SK-N-SH treated with all-trans-retinoic acid at 6 μM for 48 hours (cell line): ENCODE measurements around the gene NSD2.

Experiments
- ATAC-seq: fragments of 200-7000 bp; cut with Tn5 transposase; 3 replicates; pipeline ENCODE4 v1.9.1; 2020; ENCODE audit warnings: mild to moderate bottlenecking, moderate library complexity
- ARNTL ChIP-seq: fragments of 450-650 bp; formaldehyde crosslinking; IDR thresholded peaks from 2 replicates; pipeline ENCODE4 v1.5.0; 2020; ENCODE audit warnings: low read depth, mild to moderate bottlenecking, moderate library complexity, borderline replicate concordance
- BACH2 ChIP-seq: fragments of 250-450 bp; sonication (Bioruptor Pico); IDR thresholded peaks from 2 replicates; pipeline ENCODE4 v1.9.0; 2021; ENCODE audit warnings: mild to moderate bottlenecking, borderline replicate concordance
- CSRNP3 ChIP-seq: fragments of 250-450 bp; sonication (Bioruptor Pico); IDR thresholded peaks from 2 replicates; pipeline ENCODE4 v1.5.1; 2021; ENCODE audit warnings: mild to moderate bottlenecking, moderate library complexity
- ESRRG ChIP-seq: fragments of 250-450 bp; sonication (Bioruptor Pico); IDR thresholded peaks from 2 replicates; pipeline ENCODE4 v1.6.1; 2021; ENCODE audit warnings: mild to moderate bottlenecking
- GLIS3 ChIP-seq: fragments of 250-450 bp; sonication (Bioruptor Pico); IDR thresholded peaks from 2 replicates; pipeline ENCODE4 v1.5.0; 2020; ENCODE audit warnings: mild to moderate bottlenecking, moderate library complexity
- ISL1 ChIP-seq: fragments of 250-450 bp; sonication (Bioruptor Pico); IDR thresholded peaks from 2 replicates; pipeline ENCODE4 v2.1.2; 2022; ENCODE audit warnings: mild to moderate bottlenecking, moderate library complexity
- OSR1 ChIP-seq: fragments of 250-450 bp; sonication (Bioruptor Pico); IDR thresholded peaks from 2 replicates; pipeline ENCODE4 v1.8.0; 2022; ENCODE audit warnings: moderate library complexity, mild to moderate bottlenecking, inconsistent platforms
- POU6F1 ChIP-seq: fragments of 250-450 bp; sonication (Bioruptor Pico); IDR thresholded peaks from 2 replicates; pipeline ENCODE4 v1.8.0; 2021; ENCODE audit warnings: low read depth, mild to moderate bottlenecking, moderate library complexity, borderline replicate concordance
- PPARA ChIP-seq: fragments of 250-450 bp; sonication (Bioruptor Pico); IDR thresholded peaks from 2 replicates; pipeline ENCODE4 v1.5.0; 2020; ENCODE audit warnings: mild to moderate bottlenecking, borderline replicate concordance
- RARB ChIP-seq: fragments of 250-450 bp; sonication (Bioruptor Pico); IDR thresholded peaks from 2 replicates; pipeline ENCODE4 v1.8.0; 2021; ENCODE audit warnings: mild to moderate bottlenecking, moderate library complexity
- SNAI2 ChIP-seq: fragments of 250-450 bp; sonication (Bioruptor Pico); IDR thresholded peaks from 2 replicates; pipeline ENCODE4 v1.5.0; 2020; ENCODE audit warnings: mild to moderate bottlenecking, moderate library complexity
- TCF4 ChIP-seq: fragments of 250-450 bp; sonication (Bioruptor Pico); IDR thresholded peaks from 2 replicates; pipeline ENCODE4 v1.8.0; 2021; ENCODE audit warnings: mild to moderate bottlenecking, moderate library complexity, borderline replicate concordance
- ZFP3 ChIP-seq: fragments of 250-450 bp; sonication (Bioruptor Pico); IDR thresholded peaks from 2 replicates; pipeline ENCODE4 v1.5.0; 2020; ENCODE audit warnings: mild to moderate bottlenecking, moderate library complexity
- ZNF565 ChIP-seq: fragments of 450-650 bp; formaldehyde crosslinking; conservative IDR thresholded peaks from 2 replicates; pipeline ENCODE4 v1.5.0; 2020; ENCODE audit warnings: low read depth, mild to moderate bottlenecking, moderate library complexity
- ZNF70 ChIP-seq: fragments of 450-650 bp; formaldehyde crosslinking; IDR thresholded peaks from 2 replicates; pipeline ENCODE4 v1.5.0; 2020; ENCODE audit warnings: mild to moderate bottlenecking, moderate library complexity
- TF ChIP-seq, protein P1 (sequence below): fragments of 250-450 bp; sonication (Bioruptor Pico); IDR thresholded peaks from 2 replicates; pipeline ENCODE4 v1.5.0; 2020; ENCODE audit warnings: mild to moderate bottlenecking, moderate library complexity
- TF ChIP-seq, protein P2 (sequence below): fragments of 250-450 bp; sonication (Bioruptor Pico); IDR thresholded peaks from 2 replicates; pipeline ENCODE4 v1.5.1; 2020; ENCODE audit warnings: low read depth, mild to moderate bottlenecking, moderate library complexity
- TF ChIP-seq, protein P3 (sequence below): fragments of 250-450 bp; sonication (Bioruptor Pico); IDR thresholded peaks from 2 replicates; pipeline ENCODE4 v1.8.0; 2020; ENCODE audit warnings: mild to moderate bottlenecking, moderate library complexity, borderline replicate concordance

NSD2 gene

DNA sequence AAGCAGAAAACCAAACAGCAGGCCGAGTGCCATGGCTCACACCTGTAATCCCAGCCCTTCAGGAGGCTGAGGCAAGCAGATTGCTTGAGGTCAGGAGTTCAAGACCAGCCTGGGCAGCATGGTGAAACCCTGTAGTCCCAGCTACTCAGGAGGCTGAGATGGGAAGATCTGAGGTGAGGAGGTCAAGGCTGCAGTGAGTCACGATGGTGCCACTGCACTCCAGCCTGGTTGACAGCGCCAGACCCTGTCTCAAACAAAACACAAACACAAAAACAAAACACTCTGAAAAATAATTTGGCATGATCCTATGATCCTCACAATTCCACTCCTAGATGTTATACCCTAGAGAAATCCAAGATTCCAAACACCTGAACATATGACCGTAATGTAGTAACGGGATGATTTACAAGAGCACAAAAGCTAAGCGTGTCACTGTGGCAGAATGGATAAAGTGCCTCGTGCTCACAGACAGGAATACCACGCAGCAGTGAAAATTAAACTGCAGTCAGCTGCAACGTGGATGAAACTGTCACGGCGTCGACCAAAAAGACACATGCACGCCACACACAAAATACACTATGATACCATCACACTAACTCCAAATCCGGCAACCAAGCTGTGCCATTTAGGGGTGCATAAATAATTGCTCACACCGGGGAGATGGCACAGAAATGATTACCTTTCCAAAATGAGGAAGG, 135.9 kb downstream of the NSD2 start:
- TF ChIP-seq ISL1 (CRISPR knock-in tag) (no peak), OSR1 (CRISPR knock-in tag) (no peak), ZNF565 (no peak), ESRRG (CRISPR knock-in tag) (no peak), BACH2 (CRISPR knock-in tag) (no peak), ZNF70 (CRISPR knock-in tag) (no peak), POU6F1 (CRISPR knock-in tag) (no peak), TCF4 (CRISPR knock-in tag) (no peak), CSRNP3 (CRISPR knock-in tag) (no peak), ZFP3 (CRISPR knock-in tag) (no peak), GLIS3 (CRISPR knock-in tag) (no peak), ARNTL (CRISPR knock-in tag) (no peak)
- TF ChIP-seq, protein P1, sequence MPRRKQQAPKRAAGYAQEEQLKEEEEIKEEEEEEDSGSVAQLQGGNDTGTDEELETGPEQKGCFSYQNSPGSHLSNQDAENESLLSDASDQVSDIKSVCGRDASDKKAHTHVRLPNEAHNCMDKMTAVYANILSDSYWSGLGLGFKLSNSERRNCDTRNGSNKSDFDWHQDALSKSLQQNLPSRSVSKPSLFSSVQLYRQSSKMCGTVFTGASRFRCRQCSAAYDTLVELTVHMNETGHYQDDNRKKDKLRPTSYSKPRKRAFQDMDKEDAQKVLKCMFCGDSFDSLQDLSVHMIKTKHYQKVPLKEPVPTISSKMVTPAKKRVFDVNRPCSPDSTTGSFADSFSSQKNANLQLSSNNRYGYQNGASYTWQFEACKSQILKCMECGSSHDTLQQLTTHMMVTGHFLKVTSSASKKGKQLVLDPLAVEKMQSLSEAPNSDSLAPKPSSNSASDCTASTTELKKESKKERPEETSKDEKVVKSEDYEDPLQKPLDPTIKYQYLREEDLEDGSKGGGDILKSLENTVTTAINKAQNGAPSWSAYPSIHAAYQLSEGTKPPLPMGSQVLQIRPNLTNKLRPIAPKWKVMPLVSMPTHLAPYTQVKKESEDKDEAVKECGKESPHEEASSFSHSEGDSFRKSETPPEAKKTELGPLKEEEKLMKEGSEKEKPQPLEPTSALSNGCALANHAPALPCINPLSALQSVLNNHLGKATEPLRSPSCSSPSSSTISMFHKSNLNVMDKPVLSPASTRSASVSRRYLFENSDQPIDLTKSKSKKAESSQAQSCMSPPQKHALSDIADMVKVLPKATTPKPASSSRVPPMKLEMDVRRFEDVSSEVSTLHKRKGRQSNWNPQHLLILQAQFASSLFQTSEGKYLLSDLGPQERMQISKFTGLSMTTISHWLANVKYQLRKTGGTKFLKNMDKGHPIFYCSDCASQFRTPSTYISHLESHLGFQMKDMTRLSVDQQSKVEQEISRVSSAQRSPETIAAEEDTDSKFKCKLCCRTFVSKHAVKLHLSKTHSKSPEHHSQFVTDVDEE: no peak
- TF ChIP-seq, all 23 proteins: peak for 0
- ATAC-seq: no peak

DNA sequence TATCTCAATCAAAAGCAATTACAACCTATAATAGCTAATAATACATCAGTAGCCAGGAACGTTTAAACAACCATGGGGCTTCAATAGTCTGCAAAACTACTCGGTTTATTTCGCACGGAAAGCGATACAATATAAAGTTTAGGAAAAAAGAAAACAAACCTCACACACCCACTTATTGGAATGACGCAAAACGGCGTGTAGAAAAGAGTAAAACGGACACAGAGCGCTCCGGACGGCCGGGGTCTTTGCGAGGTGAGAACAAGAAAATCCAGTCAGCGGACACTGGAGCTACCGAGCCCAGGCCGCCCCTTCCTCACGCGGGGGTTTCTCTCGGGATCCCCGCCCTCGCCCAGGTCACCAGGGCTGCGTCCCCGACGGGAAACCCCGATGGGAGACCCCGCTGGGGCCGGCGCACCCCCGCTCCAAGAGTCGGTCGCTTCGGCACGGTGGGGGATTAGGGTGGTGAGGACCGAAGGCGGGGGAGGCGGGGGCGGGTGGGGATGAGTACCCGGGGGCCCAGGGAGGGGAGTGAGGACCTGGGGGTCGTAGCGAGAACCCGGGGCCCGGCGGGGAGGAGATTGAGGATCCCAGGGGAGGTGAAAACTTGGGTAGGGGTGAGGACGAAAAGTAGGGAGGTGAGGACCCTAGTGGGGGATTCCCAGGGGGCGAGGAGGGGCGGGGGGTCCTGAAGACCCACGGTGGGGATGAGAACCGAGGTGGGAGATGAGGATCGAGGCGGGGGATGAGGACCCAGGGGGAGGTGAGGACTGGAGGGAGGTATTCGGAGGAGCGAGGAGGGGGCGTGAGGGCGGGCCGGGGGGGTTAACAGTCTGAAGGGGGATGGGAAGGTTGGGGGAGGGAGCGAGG, 136.8 kb downstream of the NSD2 start:
- TF ChIP-seq, protein P2, sequence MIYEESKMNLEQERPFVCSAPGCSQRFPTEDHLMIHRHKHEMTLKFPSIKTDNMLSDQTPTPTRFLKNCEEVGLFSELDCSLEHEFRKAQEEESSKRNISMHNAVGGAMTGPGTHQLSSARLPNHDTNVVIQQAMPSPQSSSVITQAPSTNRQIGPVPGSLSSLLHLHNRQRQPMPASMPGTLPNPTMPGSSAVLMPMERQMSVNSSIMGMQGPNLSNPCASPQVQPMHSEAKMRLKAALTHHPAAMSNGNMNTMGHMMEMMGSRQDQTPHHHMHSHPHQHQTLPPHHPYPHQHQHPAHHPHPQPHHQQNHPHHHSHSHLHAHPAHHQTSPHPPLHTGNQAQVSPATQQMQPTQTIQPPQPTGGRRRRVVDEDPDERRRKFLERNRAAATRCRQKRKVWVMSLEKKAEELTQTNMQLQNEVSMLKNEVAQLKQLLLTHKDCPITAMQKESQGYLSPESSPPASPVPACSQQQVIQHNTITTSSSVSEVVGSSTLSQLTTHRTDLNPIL (CRISPR knock-in tag): no peak
- TF ChIP-seq PPARA (CRISPR knock-in tag) (no peak), ZNF70 (CRISPR knock-in tag) (no peak), RARB (CRISPR knock-in tag) (no peak), SNAI2 (no peak), CSRNP3 (CRISPR knock-in tag) (no peak), OSR1 (CRISPR knock-in tag) (no peak), GLIS3 (CRISPR knock-in tag) (no peak), ESRRG (CRISPR knock-in tag) (no peak), ZFP3 (CRISPR knock-in tag) (no peak), ISL1 (CRISPR knock-in tag) (no peak)
- TF ChIP-seq, protein P1: no peak
- TF ChIP-seq, protein P3, sequence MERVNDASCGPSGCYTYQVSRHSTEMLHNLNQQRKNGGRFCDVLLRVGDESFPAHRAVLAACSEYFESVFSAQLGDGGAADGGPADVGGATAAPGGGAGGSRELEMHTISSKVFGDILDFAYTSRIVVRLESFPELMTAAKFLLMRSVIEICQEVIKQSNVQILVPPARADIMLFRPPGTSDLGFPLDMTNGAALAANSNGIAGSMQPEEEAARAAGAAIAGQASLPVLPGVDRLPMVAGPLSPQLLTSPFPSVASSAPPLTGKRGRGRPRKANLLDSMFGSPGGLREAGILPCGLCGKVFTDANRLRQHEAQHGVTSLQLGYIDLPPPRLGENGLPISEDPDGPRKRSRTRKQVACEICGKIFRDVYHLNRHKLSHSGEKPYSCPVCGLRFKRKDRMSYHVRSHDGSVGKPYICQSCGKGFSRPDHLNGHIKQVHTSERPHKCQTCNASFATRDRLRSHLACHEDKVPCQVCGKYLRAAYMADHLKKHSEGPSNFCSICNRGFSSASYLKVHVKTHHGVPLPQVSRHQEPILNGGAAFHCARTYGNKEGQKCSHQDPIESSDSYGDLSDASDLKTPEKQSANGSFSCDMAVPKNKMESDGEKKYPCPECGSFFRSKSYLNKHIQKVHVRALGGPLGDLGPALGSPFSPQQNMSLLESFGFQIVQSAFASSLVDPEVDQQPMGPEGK: no peak
- TF ChIP-seq, all 23 proteins: peak for 0
- no peak for ATAC-seq
